Measurements from ENCODE around the gene CCDC85B.

The CCDC85B gene

GRCh38 chr11:65912845-65913244 is 22.4 kb downstream of the CCDC85B start:
- peak; percentile 83 for DNase-seq

- DNase-seq = peak; percentile 73
Measured at GRCh38 chr11:65915101-65915820, 24.8 kb downstream of the CCDC85B start.

GRCh38 chr11:65915821-65916251 is 25.4 kb downstream of the CCDC85B start:
- peak; percentile 99 for DNase-seq

- DNase-seq = no peak
Measured at GRCh38 chr11:65916391-65916790, 25.9 kb downstream of the CCDC85B start.

GRCh38 chr11:65917077-65917433 is 26.6 kb downstream of the CCDC85B start:
- DNase-seq = no peak

- DNase-seq = no peak
Measured at GRCh38 chr11:65917434-65918210, 27.1 kb downstream of the CCDC85B start.

GRCh38 chr11:65918211-65919140 is 28.0 kb downstream of the CCDC85B start, which contains the start of gene C11orf68:
Gene C11orf68, minus strand, starts transcription at chr11:65919062. Its CDS starts 31 bp downstream, at chr11:65919031.
- DNase-seq = no peak

- DNase-seq = peak; percentile 99
Measured at GRCh38 chr11:65919141-65919572, 28.7 kb downstream of the CCDC85B start, which contains the start of gene DRAP1. Gene DRAP1, plus strand, starts transcription at chr11:65919426. Its CDS starts 76 bp downstream, at chr11:65919502.

GRCh38 chr11:65919573-65920371 is 29.3 kb downstream of the CCDC85B start:
- DNase-seq = no peak

- DNase-seq = no peak
Measured at GRCh38 chr11:65920372-65920802, 29.9 kb downstream of the CCDC85B start.

- DNase-seq = no peak
Measured at GRCh38 chr11:65921033-65921555, 30.6 kb downstream of the CCDC85B start.

GRCh38 chr11:65921876-65922275 is 31.4 kb downstream of the CCDC85B start:
- no peak for DNase-seq

GRCh38 chr11:65922565-65922964 is 32.1 kb downstream of the CCDC85B start:
- DNase-seq = no peak

GRCh38 chr11:65925397-65925796 is 34.9 kb downstream of the CCDC85B start:
- DNase-seq = no peak

GRCh38 chr11:65927904-65928397 is 37.5 kb downstream of the CCDC85B start:
- no peak for DNase-seq

GRCh38 chr11:65928667-65929066 is 38.2 kb downstream of the CCDC85B start:
- DNase-seq = no peak

GRCh38 chr11:65931773-65932557 is 41.5 kb downstream of the CCDC85B start:
- no peak for DNase-seq

- peak; percentile 27 for DNase-seq
Measured at GRCh38 chr11:65932558-65932919, 42.1 kb downstream of the CCDC85B start.

GRCh38 chr11:65934014-65934413 is 43.5 kb downstream of the CCDC85B start:
- DNase-seq = no peak

- no peak for DNase-seq
Measured at GRCh38 chr11:65937766-65938165, 47.3 kb downstream of the CCDC85B start.
